Measurements from ENCODE around the gene RGL3.
"Not testable (repeated sequence)": the region's sequence is repeated elsewhere in the genome, so short reads cannot be mapped to it uniquely, and the experiment has no call there.

RGL3 gene

DNA sequence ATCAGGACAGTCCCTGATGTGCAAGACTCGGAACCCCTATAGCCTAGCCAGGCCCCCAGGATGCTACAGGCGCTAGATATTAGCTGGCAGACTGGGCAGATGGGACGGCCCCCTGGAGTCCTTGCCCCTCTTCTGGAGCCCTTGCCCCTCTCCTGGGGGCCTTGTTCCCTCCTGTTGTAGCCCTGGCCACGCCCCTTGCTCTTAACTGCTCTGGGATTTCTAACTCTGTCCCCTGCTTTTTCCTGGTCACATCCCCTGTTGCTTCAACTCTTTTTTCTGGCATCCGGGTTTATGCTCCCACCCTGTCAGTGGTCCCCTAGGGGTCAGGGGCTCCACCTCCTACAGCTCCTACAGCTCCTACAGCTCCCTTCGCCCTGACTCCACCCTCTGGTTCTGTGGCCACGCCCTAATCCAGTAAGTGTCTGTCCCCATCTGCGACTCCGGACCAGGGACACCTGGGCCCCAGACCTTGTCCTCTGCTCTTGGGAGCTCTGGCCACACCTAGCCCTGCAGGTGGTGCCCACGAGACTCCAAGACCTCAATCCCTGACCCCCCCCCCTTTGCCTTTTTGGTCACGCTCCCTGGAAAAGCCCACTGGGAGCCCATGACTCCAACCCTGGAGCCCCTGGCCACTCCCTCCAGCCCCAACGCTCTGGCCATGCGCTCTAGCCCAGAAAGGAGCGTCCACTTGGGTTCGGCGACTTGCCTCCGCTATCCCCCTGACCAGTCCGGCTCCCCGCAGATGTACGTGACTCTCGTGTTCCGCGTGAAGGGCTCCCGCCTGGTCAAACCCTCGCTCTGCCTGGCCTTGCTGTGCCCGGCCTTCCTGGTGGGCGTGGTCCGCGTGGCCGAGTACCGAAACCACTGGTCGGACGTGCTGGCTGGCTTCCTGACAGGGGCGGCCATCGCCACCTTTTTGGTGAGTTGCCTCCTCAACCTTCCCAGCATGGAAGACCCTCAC is 57.1 kb downstream of the RGL3 start:
- DNase-seq (ENCODE audit: low read depth in 2 of 3, low spot score in 2 of 3), result no peak

DNA sequence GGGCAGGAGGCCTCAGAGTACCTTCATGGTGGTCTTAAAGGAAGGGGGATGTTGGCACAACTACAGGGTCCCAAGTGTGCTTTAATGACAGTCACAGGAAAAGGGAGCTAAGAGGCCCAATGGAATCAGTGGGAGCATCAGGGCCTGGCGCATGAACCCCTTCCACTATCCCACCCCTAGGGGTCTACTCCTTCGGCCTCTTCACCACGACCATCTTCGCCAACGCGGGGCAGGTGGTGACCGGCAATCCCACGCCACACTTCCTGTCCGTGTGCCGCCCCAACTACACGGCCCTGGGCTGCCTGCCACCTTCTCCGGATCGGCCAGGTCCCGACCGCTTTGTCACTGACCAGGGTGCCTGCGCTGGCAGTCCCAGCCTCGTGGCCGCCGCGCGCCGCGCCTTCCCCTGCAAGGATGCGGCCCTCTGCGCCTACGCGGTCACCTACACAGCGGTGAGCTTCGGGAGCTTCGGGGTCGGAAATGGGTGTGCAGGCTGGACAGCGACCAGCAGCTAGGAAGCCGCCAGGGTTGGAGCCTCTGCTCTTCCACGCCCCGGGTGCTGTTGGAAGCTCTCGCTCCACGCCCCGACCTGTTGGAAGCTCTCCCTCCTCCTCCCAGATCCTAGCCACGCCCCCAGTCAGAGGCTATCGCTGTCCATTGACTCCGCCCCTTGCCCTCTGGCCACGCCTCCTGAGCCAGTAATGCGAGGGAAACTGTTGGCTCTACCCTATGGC is 57.9 kb downstream of the RGL3 start:
- no peak for DNase-seq (ENCODE audit: low read depth in 2 of 3, low spot score in 2 of 3)

DNA sequence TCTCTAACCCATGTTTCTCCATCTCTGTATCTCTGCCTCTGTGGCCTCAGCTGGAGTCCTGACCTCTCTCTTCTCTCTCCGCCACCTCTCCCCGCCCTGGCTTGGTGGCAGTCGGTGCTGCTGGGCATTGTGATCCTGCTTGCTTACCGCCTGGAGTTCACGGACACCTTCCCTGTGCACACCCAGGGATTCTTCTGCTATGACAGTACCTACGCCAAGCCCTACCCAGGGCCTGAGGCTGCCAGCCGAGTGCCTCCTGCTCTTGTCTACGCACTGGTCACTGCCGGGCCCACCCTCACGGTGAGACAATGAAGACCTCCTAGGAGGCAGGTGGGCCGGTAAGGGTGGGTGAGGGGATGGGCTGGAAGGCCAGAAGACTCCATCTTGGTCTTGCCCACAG is 59.7 kb downstream of the RGL3 start:
- no peak for DNase-seq (ENCODE audit: low read depth in 2 of 3, low spot score in 2 of 3)

DNA sequence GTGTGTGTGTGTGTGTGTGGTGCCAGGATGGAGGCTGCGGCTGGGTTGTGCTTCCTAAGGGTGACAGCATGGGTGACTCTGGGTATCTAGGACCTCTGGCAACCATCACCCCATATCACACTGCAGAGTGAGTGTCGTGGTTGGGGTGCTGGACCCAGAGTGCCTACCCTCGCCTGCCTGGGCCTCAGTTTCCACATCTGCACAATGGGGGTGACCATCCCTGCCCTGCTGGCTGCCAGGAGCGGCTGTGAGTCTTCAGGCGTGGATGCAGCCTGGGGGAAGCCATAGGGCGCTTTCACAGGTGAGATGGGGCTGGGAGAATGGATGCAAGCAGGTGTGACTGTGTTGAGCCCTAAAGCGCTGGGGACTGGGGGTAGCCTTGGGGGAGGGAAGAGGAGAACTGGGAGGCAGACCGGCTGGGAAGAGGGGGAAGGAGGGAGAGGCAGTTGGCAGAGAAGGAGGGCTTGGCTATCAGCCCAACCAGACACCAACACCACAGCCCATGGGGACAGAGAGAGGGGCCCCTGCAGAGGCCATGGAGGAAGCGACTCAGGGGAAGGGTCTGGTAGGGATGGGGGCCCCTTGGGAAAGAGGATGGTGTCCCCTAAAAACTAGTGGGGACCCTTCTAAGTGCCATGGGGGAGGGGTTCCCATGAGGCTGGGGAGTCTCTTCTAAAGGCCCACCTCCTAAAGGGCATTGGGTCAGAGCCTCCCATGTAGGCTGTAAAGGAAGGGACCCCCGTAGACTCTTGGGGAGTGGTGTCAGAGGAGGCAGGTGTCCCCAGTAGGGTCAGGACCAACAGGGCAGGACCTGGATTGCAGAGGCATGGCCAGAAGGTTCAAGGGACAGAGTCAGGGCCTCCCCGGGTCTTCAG is 62.2 kb downstream of the RGL3 start:
- no peak for DNase-seq (ENCODE audit: low read depth in 2 of 3, low spot score in 2 of 3)

DNA sequence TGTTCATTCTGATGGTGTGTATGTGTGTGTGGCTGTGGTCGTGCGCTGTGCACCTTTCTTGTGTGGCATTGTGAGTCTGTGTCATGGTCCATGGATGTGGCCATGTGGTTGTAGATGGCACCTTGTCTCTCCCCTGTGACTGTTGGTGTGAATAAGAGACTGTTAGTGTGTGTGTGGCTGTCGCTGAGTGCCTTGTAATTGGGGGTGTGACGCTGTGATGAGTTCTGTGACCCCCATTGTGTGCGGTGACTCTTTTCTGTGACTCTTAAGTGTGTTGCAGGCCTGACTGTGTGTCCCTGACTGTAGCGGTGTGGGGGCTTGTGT is 63.1 kb downstream of the RGL3 start:
- no peak for DNase-seq (ENCODE audit: low read depth in 2 of 3, low spot score in 2 of 3)

DNA sequence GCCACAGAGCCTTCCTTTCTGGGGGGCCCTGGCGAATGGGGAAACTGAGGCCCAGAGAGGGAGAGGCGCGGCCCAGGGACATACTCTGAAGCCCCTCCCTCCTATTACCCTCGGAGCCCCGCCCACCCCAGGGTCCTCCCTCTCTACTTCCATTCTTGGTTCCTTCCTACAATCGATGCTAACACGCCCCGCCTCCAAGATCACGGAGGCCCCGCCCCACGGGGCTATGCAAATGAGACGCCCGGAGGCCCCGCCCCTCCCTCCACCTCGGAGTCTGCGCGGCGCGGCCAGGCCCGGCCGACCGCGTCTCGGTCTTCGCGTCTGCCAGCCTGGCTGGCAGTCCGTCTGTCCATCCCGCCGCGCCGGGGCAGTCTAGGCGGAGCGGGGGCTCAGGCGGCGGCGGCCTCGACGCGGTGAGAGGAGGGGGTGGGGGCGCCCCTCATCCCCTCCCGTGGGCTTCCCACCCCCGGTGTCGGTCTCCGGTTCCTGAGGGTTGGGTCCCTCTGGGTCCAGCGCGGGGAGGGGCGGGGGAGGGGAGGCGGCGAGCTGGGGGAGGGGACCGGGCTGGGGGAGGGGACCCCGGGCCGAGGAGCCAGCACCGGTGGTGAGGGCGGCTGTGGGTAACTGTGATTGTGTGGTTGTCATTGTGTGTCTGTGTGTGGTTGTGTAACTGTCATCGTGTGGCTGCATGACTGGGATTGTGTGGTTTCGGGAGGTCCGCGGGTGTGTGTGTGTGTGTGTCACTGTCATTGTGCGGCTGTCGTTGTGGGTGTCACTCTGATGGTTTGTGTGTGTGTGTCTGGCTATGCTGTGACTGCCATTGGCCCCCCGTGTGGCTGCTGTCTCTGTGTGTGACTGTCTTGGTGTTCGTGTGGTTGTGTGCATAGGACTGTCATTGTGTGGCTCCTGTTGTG is 63.7 kb downstream of the RGL3 start, which contains the start of gene PLPPR2:
Gene PLPPR2, plus strand, starts transcription at position 273 of the 914 bp plus-strand sequence. CDS start 2,242 bp downstream, outside the sequence.
- DNase-seq (ENCODE audit: low read depth in 2 of 3, low spot score in 2 of 3), result peak; percentile 51 to 71 (median 58)

DNA sequence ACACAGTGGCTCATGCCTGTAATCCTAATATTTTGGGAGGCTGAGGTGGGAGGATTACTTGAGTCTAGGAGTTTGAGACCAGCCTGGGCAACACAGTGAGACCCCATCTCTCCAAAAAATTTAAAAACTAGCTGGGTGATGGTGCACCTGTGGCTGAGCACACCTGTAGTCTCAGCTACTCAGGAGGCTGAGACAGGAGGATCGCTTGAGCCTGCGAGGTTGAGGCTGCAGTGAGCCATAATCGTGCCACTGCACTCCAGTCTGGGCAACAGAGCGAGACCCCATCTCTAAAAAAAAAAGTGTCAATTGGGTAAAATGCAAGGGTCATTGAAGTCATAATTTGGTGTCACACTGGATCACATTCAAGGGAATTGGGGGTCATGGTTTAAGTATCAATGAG is 65.0 kb downstream of the RGL3 start:
- DNase-seq (ENCODE audit: low read depth in 2 of 3, low spot score in 2 of 3), result not testable (repeated sequence)

DNA sequence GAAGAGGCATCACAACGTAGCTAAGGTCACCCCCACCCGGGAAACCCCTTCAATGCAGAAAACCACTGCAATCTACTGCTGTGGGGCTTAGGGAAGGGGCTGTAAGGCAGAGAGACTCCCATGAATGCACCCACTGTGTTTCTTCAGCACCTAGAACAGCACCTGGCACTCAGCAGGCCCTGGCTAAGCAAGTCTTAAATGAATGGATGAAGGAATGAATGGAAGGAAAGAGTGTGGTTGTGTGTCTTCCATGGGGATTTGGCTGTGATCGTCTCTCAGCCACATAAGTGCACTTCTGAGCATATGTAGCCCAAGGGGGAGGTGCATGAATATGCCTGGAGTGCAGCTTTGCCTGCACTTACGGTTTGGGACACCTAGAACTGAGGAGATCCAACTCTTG is 69.9 kb downstream of the RGL3 start:
- DNase-seq (ENCODE audit: low read depth in 2 of 3, low spot score in 2 of 3), result no peak

DNA sequence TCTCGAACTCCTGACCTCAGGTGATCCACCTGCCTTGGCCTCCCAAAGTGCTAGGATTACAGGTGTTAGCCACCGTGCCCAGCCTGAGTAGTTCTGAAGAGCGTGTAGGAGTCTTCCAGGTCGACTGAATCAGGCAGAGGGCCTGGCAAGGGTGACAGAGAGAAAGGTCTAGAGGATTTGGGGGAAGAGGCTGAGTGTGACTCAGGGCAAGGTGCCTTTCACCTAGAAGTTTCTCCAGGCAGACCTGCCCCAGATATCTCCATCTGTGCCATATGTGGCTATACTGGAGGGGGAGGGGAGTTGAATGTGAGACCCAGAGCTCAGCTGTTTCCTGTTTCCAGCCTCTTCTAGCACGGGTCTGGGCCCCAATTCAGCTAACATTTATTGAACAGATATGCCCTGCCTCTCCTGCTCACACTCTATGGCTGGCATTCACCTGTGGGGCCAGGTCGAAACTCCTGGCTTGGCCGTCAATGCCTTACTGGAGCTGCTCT is 71.5 kb downstream of the RGL3 start:
- DNase-seq (ENCODE audit: low read depth in 2 of 3, low spot score in 2 of 3), result no peak

DNA sequence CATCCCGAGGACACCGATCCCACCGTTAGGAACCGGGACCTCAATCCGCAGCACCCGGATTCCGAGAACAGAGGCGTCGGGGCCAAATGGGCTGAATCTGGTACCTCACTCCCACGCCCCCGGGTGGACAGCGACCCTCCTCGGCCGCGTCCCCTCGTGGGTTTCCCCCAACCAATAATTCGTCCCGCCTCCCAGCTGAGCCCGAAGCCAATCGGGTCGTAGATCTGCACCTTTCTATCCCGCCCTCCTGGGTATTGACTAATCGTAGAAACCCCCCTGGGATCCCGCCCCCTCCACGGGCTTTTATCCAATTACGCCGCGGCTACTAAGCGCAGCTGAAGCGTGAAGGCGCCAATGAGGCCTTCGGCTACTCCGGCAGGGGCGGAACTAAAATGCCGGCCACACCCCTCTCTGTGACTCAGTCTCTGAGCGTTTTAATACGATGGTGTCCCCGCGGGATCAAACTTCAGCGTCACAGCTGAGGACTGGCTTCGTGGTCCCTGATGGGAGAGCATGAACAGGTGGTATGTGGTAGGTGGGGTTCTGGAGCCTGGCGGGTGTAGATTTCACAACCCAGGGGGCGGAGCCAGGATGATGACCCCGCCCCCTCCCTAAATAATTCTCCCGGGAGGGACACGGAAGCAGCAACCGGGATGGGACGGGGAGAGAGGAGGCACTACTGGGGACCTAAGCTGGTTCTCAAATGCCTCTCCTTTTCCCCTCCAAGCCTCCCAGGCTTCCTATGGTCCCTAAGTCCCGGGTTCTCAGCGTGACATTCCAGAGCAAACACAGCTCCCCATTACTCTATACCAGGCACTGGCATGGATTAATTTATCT is 72.8 kb downstream of the RGL3 start, which contains the start of the genes CCDC159 and TMEM205:
Gene CCDC159, plus strand, starts transcription at position 416 of the 837 bp plus-strand sequence. Its CDS starts 88 bp downstream, at position 504.
Gene TMEM205, minus strand, starts transcription at position 165 of the 837 bp plus-strand sequence. CDS start 649 bp downstream, outside the sequence.
- DNase-seq (ENCODE audit: low read depth in 2 of 3, low spot score in 2 of 3), result peak; percentile 77 to 90 (median 82)

DNA sequence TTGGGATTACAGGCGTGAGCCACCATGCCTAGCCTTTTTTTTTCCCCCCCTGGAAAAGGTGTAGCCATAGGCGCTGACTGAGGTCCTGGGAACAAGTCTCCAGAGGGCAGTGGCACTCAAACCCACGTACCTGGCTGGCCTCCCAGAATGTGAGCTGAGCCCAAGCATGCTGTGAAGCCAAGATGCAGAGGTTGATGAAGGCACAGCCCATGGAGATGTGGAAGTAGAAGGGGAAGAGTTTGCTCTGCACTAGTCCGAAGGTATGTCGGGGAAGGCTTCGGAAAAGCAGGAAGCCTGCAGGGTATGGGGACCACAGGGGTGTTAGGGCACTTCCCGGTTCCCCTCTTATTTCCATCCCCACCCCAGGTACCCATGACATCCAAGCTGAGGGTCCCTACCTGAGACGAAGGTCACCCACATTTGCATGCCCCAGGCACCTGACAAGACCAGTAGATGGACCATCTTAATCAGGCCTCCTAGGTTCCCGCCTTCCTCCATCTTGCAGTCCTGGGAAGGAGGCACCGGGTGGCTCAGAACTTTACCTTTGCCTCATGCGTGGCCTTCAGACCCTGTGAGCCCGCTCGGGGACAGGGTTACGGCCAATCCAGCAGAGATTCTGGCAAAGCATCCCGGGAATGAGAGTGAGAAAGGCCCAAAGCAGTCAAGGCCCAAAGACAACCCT is 73.9 kb downstream of the RGL3 start:
- DNase-seq (ENCODE audit: low read depth in 2 of 3, low spot score in 2 of 3), result no peak

All from activated CD8-positive, alpha-beta memory T cell treated with anti-CD3 and anti-CD28 coated beads for 48 hours (primary cell).